NCI-H2171 (cell line): Measurements from ENCODE around the gene ABCA4.

Source experiments
- DNase-seq: peaks from one replicate; lab custom pipeline; 2025; lab: John Stamatoyannopoulos, UW

ABCA4 gene

GRCh38 chr1:94083681-94084080, 37.3 kb downstream of the ABCA4 start:
- DNase-seq = peak; percentile 39

GRCh38 chr1:94081566-94082344, 39.2 kb downstream of the ABCA4 start:
- no peak for DNase-seq

GRCh38 chr1:94079989-94080388, 41.0 kb downstream of the ABCA4 start:
- DNase-seq = no peak

DNA sequence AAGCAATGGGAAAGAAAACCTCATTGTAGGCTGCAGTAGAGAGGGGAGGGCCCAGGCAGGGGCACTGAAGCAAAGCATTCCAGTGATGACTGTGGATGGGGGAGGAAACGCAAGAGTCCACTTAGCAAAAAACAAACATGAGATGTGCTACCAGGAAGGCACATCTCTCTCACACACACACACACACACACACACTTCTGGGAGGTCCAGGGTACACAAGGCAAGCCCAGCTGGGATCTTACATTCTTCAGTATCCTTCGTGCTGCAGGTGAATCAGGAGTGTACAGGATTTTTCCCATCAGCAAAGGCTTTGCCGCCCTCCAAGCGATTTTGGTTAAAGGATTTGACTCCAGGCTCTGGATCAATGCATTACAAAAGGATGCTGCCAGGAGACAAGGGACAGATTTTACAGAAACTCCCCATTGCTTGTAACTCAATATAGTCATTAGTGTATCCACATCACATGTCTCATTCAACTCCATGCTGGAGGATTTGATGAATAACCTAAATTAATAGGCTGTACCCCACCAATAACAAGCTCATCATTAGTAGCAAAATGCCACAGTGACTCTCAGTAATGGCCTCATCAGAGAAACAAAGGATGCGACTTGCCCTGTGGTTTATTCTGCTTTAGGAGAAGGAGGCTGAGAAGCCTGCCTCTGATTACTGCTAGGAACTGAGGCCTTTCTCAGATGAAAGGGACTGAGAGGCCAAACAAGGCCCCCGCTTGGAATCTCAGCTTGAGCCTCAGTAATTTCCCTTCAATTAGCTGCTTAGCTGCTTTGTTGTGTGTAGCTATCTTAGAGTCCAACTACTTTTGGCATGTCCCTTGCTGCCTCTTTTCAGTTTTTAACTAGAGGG, 41.6 kb downstream of the ABCA4 start:
- DNase-seq = no peak

- no peak for DNase-seq
These were observed 48.0 kb downstream of the ABCA4 start for GRCh38 chr1:94072840-94073522.

- DNase-seq = no peak
These were observed 49.0 kb downstream of the ABCA4 start for GRCh38 chr1:94071976-94072375.

- no peak for DNase-seq
These were observed 49.6 kb downstream of the ABCA4 start for GRCh38 chr1:94071391-94071790.

- DNase-seq = no peak
These were observed 50.1 kb downstream of the ABCA4 start for GRCh38 chr1:94070865-94071264.

DNA sequence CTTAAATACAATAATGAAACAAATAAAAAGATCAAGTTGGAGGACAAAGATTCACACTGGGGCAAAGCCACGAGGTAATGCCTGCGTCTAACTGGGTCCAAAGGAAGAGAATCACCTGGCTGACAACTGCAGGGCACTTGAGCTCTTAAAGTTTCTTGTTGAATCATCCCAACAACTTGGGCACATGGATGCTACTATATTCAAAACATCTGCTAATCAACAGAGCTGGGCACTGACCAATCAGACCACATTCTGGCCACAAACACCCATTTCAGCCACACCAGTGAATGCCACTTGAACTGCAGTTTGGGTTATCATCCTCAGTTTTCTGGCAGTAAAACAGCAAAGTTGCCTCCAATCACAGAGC, 51.0 kb downstream of the ABCA4 start:
- no peak for DNase-seq

DNA sequence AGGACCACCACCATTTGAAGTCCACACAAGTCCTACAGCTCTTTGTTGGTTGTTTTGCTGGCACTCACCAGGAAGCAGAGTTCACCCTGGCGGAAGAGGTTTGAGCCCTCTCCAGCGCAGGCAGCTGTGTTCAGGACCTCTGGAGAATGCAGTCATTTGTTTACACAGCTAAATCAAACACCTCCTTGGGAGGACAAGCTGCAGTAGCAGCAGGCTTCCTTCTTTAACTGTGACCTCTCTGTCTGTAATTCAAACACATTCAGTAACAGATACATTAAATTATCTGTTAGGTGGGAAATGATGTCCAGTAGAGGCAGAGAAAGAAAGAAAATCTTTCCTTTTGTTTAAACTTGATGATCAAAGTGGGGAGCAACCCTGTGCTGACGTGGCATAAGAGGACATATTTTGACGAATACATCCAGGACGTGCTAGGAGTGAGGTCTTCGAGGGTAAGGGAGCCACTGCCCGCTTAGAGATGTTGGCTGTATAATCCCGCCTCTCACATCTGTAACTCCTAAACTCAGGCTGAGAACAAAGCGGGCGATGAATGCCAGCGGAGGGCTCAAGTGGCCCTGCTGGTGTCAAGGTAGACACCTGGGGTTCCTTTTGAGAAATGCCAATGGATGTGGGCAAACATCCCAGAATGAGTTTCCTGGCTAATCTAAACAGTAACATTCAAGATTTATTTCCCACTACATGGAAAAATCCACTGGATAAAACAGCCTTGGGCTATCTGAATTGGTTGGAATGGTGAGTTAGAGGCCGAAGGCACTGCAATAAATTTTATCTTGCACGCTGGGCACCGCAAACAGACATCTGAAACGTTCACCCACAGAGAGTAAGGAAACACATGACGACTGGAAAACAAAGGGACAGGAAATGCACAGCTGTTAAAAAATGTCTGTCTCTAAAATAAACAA, 51.7 kb downstream of the ABCA4 start:
- no peak for DNase-seq

DNA sequence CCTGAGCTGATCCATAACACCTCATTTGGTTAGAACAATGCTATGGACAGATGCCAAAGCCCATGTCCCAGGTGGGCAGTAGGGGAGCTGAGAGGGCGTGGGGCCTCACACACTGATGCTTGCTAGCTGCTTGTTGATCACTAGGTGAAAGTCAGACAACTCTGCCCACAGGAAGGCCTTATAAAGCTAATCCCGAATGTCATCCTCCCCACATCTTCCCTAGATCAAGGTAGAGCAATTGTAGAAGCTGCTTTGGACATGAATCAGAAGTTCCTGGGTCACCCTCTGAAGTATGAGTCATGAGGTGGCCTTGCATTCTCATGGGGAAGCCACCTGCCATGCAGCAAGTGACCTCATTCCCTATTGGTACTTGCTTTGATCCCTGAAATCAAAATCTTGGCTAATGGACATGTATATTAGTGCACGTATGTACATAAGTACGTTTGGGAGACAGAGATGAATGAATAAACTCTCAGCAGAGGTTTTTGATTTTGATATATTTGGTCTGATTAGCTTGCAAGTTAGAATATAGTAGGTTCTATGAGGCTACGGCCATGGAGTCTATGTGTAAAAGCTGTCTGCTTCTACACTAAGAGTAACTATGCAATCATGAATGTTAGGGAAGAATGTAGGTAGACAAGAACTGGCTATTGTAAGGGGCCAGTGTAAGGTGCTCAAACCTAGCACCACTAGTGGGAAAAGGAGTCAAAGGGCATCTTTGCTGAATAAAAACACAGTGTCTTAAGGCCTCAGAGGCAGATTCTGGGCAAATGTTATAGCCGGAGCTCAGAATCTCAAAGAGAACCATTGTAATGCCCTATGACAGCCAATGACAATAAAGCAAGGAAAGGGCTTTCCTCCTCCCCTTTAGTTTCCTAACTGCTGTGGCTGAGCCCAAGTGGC, 52.6 kb downstream of the ABCA4 start:
- DNase-seq = no peak

DNA sequence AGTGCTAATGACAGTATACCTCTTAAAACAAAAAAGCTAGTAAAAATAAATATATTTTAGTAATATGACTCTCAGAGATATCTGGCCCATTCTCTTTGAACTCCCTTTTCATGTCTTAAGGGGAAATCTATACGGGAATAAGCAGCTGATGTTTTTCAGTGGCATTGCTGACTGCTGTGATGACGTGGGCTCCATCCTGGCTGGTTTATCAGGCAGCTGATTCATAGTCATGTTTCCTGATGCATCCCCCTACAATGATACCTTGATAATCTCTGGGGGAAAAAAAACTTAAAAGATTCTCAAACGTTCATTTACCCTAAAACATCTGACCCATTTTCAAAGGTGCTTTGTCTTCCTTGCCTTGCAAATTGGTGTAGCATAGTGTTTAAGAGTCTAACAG, 53.8 kb downstream of the ABCA4 start:
- DNase-seq = no peak

- DNase-seq = no peak
These were observed 57.6 kb downstream of the ABCA4 start for GRCh38 chr1:94063379-94063778.

GRCh38 chr1:94061513-94062443, 59.2 kb downstream of the ABCA4 start:
- DNase-seq = no peak

GRCh38 chr1:94060720-94061119, 60.2 kb downstream of the ABCA4 start:
- DNase-seq = no peak

- no peak for DNase-seq
These were observed 62.2 kb downstream of the ABCA4 start for GRCh38 chr1:94058766-94059165.

DNA sequence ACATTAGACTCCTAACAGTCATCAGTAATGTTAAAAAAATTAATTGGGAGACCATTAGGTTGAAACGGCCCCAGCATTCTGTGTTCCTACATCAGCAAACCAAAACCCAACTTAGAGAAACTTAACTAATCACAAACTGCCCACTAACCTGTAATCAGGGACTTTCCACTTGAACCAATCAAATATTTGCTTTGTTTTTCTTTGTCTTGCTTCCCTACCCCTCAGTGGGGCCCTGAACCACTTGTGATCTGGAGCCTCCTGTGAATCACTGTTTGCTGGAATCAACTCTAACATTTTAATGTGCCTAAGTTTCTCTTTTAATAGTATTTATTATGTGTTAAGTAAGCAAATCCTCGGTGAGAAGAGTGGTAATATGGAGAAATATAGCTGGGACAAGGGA, 64.0 kb downstream of the ABCA4 start:
- no peak for DNase-seq

DNA sequence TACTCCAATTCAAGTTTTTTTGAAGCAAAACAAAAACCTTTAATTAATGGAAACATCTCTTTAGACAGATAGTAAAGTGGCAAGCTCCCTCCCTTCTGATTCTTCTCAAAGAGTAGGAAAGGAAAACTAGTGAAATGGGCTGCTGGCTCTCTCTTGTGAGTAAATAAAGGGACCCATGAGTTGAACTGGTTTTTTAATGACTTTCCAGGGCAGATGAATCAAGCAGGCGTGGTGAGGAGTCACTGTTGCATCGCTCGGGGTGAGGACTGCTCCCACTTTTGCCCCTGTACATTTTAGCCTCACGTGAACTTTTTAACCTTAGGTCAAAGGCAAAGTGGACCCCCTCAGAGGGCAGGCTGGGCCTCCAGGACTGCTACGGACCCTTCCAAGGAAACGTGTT, 64.8 kb downstream of the ABCA4 start:
- no peak for DNase-seq

GRCh38 chr1:94055459-94056122, 65.4 kb downstream of the ABCA4 start:
- no peak for DNase-seq
